Measurements from ENCODE around the gene BHLHA15.

Gene BHLHA15

GRCh38 chr7:98257701-98258100 is 46.5 kb downstream of the BHLHA15 start:
- peaks cover 0 to 24% of the 10 kb centered on the region in 2 experiments for H3K36me3 ChIP-seq (ENCODE audit: control insufficient read depth in 2 of 2, insufficient read depth in 1 of 2, low read length in 2 of 2)
- CTCF ChIA-PET, result no interaction called here

More at GRCh38 chr7:98257701-98258100, 46.5 kb downstream of the BHLHA15 start:
- no peaks in the 10 kb centered on the region for H3K4me1 ChIP-seq (ENCODE audit: control insufficient read depth, insufficient read depth, low read length)
- no peak overlapping the region for H3K4me3 ChIP-seq (ENCODE audit: low read depth, low read length)
- no peaks in the 10 kb centered on the region for H3K9me3 ChIP-seq (ENCODE audit: control insufficient read depth, insufficient read depth, low read depth, low read length)
- no peak for TF ChIP-seq ZNF692 (tag by site-specific recombination; IDR thresholded peaks at IDR 0.05)
- TF ChIP-seq ZSCAN30 (tag by site-specific recombination; IDR thresholded peaks at IDR 0.05), result no peak
- TF ChIP-seq ZNF580 (tag by site-specific recombination; IDR thresholded peaks at IDR 0.05), result no peak
- no peak for TF ChIP-seq OVOL3 (tag by site-specific recombination; IDR thresholded peaks at IDR 0.05)
- no peak for TF ChIP-seq ZNF571 (tag by site-specific recombination; IDR thresholded peaks at IDR 0.05)
- no peak for TF ChIP-seq ZNF362 (tag by site-specific recombination; IDR thresholded peaks at IDR 0.05)
- no peak for TF ChIP-seq GFI1B (tag by site-specific recombination; IDR thresholded peaks at IDR 0.05)
- TF ChIP-seq ZNF510 (tag by site-specific recombination; IDR thresholded peaks at IDR 0.05; ENCODE audit: insufficient replicate concordance), result no peak
- TF ChIP-seq ZNF19 (tag by site-specific recombination; IDR thresholded peaks at IDR 0.05; ENCODE audit: low read depth), result no peak
- no peak for TF ChIP-seq ZNF785 (tag by site-specific recombination; IDR thresholded peaks at IDR 0.05)
- no peak for TF ChIP-seq REST (tag by site-specific recombination; IDR thresholded peaks at IDR 0.05)
- TF ChIP-seq ZNF341 (tag by site-specific recombination; IDR thresholded peaks at IDR 0.05; ENCODE audit: low read depth), result no peak
- TF ChIP-seq HOXD13 (CRISPR knock-in tag; IDR thresholded peaks at IDR 0.05; ENCODE audit: borderline replicate concordance), result no peak
- no peak for TF ChIP-seq FEZF1 (tag by site-specific recombination; IDR thresholded peaks at IDR 0.05)
- TF ChIP-seq PATZ1 (tag by site-specific recombination; IDR thresholded peaks at IDR 0.05), result no peak
- no peak for TF ChIP-seq ZFHX2 (tag by site-specific recombination; conservative IDR thresholded peaks at IDR 0.05)
- no peak for TF ChIP-seq MZF1 (tag by site-specific recombination; IDR thresholded peaks at IDR 0.05; ENCODE audit: borderline replicate concordance)
- no peak for TF ChIP-seq ZNF221 (tag by site-specific recombination; IDR thresholded peaks at IDR 0.05; ENCODE audit: borderline replicate concordance)
- TF ChIP-seq SP7 (tag by site-specific recombination; IDR thresholded peaks at IDR 0.05), result no peak
- POLR2A ChIA-PET, result no interaction called here
- no peak overlapping the region for H3K27ac ChIP-seq (ENCODE audit: extremely low read depth, low read depth, low read length)

Measured in HEK293 (cell line).